Measurements from ENCODE around the gene CCR6. TPM values are rescaled to one million over a fixed set of nuclear protein-coding genes. Genes with fewer than 3 reads are reported as not detected.

CCR6 gene
- total RNA-seq, 1 experiment from 2014 or later, result not detected

DNA sequence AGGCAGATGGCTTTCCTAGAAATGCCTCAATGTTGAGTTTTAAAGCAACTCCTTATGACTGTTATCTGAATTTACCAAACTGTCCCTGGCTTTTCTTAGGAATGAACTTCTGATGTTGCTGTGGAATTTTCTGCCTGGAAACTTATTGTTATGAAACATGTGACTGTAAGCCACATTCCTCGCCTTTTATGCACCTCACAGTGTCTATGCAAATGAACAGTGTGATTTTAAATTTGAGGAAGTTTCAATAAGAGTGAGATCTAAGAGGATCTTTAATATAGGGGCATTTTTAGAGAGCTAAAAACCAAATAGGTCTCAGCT lies 2.4 kb upstream of the CCR6 start:
- no peaks in the 10 kb centered on the region for H3K9me3 Mint-ChIP-seq (ENCODE audit: unreplicated experiment)
- H3K27ac Mint-ChIP-seq (ENCODE audit: unreplicated experiment), result no peak overlapping the region
- DNase-seq, result no peak
- H3K9me3 ChIP-seq, result no peaks in the 10 kb centered on the region
- H3K4me1 Mint-ChIP-seq (ENCODE audit: low read depth, unreplicated experiment), result peaks cover 13% of the 10 kb centered on the region
- no peak overlapping the region for H3K4me3 Mint-ChIP-seq (ENCODE audit: unreplicated experiment)
- TF ChIP-seq CTCF (IDR thresholded peaks at IDR 0.05; ENCODE audit: insufficient read depth in 1 of 2, low read depth in 1 of 2, low read length in 1 of 2, severe bottlenecking in 1 of 2, unreplicated experiment in 1 of 2), result no peak
- CTCF ChIA-PET, result interaction anchor here (6.1 kb wide), 1 partner anchor 21 kb away, joined by 90 read pairs; no protein-coding TSS in a partner anchor
- no peaks in the 10 kb centered on the region for H3K36me3 ChIP-seq (ENCODE audit: control insufficient read depth, insufficient read depth, low read length)
- no peaks in the 10 kb centered on the region for H3K36me3 Mint-ChIP-seq (ENCODE audit: insufficient read depth, unreplicated experiment)
- no peaks in the 10 kb centered on the region for H3K27me3 ChIP-seq (replicated peaks; ENCODE audit: control insufficient read depth, insufficient read depth, low read length)
- peaks cover 16% of the 10 kb centered on the region for H3K4me1 ChIP-seq
- intact Hi-C loops (cut with micrococcal nuclease; ENCODE audit: unreplicated experiment), result loop anchor here (1.0 to 5.0 kb wide), 2 partner anchors 22 to 123 kb away; partner anchors contain the start of gene CEP43
- no TSS peak for BruUV-seq (replicated peaks)
- no peak overlapping the region for H3K4me3 ChIP-seq (ENCODE audit: low read depth, low read length)
- no peaks in the 10 kb centered on the region for H3K27me3 Mint-ChIP-seq (ENCODE audit: insufficient read depth, unreplicated experiment)
- POLR2A ChIA-PET, result interaction anchor here (0.6 kb wide), 1 partner anchor 229 kb away, joined by 4 read pairs; no protein-coding TSS in a partner anchor

DNA sequence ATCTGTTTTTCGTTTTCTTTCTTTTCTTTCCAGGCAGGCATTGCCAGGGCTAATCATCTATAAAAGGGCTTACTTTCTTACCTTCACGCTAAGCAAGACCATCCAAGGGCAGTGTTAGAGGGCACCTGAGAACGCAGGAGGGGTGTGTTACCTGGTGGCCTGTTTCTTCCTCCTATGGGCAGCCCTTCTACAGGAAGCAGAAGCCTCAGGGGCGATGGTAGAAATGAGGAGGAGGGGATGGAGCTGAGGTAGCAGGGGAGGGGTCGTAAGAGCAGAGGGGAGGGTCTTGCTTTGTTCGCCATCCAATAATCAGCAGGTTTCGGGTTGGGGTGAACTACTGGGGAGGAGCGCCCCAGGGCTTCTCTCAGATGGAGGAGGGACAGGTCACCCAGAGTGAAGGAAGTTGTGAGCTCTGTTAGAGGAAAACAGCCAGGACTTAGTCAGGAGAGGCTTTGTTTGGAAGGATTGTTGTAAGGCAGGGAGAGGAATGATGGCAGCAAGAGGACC lies 1.5 kb upstream of the CCR6 start:
- intact Hi-C loops (cut with micrococcal nuclease; ENCODE audit: unreplicated experiment), result loop anchor here (5.0 kb wide), 1 partner anchor 124 kb away; the partner anchor contains the start of gene CEP43
- peaks cover 13% of the 10 kb centered on the region for H3K4me1 Mint-ChIP-seq (ENCODE audit: low read depth, unreplicated experiment)
- H3K4me3 ChIP-seq (ENCODE audit: low read depth, low read length), result no peak overlapping the region
- TF ChIP-seq CTCF (IDR thresholded peaks at IDR 0.05; ENCODE audit: insufficient read depth in 1 of 2, low read depth in 1 of 2, low read length in 1 of 2, severe bottlenecking in 1 of 2, unreplicated experiment in 1 of 2), result no peak
- BruUV-seq (replicated peaks), result no TSS peak
- no peak for DNase-seq
- H3K27me3 ChIP-seq (replicated peaks; ENCODE audit: control insufficient read depth, insufficient read depth, low read length), result no peaks in the 10 kb centered on the region
- no peak overlapping the region for H3K4me3 Mint-ChIP-seq (ENCODE audit: unreplicated experiment)
- H3K36me3 ChIP-seq (ENCODE audit: control insufficient read depth, insufficient read depth, low read length), result no peaks in the 10 kb centered on the region
- POLR2A ChIA-PET, result no interaction called here
- H3K9me3 Mint-ChIP-seq (ENCODE audit: unreplicated experiment), result no peaks in the 10 kb centered on the region
- H3K36me3 Mint-ChIP-seq (ENCODE audit: insufficient read depth, unreplicated experiment), result no peaks in the 10 kb centered on the region
- H3K4me1 ChIP-seq, result peaks cover 16% of the 10 kb centered on the region
- peak overlapping the region; percentile 25 for H3K27ac Mint-ChIP-seq (ENCODE audit: unreplicated experiment)
- no peaks in the 10 kb centered on the region for H3K9me3 ChIP-seq
- no peaks in the 10 kb centered on the region for H3K27me3 Mint-ChIP-seq (ENCODE audit: insufficient read depth, unreplicated experiment)
- CTCF ChIA-PET, result interaction anchor here (6.1 kb wide), 1 partner anchor 20 kb away, joined by 90 read pairs; no protein-coding TSS in a partner anchor

DNA sequence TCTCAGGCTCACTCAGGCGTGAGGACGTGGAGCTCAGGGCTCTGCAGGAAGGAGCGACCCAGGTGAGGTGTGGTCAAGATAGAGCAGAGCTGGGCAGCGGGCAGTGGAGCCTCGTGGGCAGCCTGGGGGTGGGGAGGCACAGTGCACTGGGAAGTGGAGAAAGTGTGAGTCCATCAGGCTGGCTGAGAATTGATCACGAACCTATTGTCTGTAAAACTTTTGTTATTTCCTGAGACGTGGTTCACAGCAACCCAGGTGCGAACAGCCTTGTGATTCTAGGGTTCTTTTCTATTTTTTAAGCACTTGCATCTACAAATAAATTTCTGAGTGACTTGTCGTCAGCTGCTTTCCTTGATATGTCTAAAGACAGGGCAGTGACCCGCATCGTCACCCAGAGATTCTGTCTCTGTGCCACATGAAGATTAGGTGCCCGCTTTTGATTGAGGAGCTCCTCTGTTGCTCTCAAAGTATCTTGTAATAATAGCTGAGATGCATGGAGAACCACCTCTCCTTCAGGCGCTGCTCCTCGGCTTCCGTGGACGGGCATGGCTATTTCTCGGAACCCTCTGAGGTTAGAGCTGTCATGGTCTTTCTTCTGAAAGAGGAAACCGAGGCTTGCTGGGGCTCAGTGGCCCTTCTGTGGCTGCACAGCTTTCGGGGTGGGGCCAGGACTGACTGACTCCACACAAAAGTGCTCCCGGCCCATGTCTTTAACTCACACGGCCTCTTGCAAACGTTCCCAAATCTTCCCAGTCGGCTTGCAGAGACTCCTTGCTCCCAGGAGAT lies 662 bp upstream of the CCR6 start:
- Histone ChIP-seq H3K4me1 (peaks cover 16% of the 10 kb centered on the region), H3K27me3 (replicated peaks; ENCODE audit: control insufficient read depth, insufficient read depth, low read length) (no peaks in the 10 kb centered on the region), H3K9me3 (no peaks in the 10 kb centered on the region), H3K4me3 (ENCODE audit: low read depth, low read length) (no peak overlapping the region), H3K36me3 (ENCODE audit: control insufficient read depth, insufficient read depth, low read length) (no peaks in the 10 kb centered on the region)
- intact Hi-C loops (cut with micrococcal nuclease; ENCODE audit: unreplicated experiment), result loop anchor here (5.0 kb wide), 1 partner anchor 125 kb away; the partner anchor contains the start of gene CEP43
- H3K27ac Mint-ChIP-seq (ENCODE audit: unreplicated experiment), result peak overlapping the region; percentile 25
- ChIA-PET POLR2A (no interaction called here), CTCF (interaction anchor here (0.6 to 6.1 kb wide), 3 partner anchors 17 to 172 kb away, joined by 3 to 90 read pairs (median 3); no protein-coding TSS in a partner anchor)
- TF ChIP-seq CTCF (IDR thresholded peaks at IDR 0.05; ENCODE audit: insufficient read depth in 1 of 2, low read depth in 1 of 2, low read length in 1 of 2, severe bottlenecking in 1 of 2, unreplicated experiment in 1 of 2), result no peak
- H3K27me3 Mint-ChIP-seq (ENCODE audit: insufficient read depth, unreplicated experiment), result no peaks in the 10 kb centered on the region
- no TSS peak for BruUV-seq (replicated peaks)
- no peaks in the 10 kb centered on the region for H3K36me3 Mint-ChIP-seq (ENCODE audit: insufficient read depth, unreplicated experiment)
- H3K4me1 Mint-ChIP-seq (ENCODE audit: low read depth, unreplicated experiment), result peaks cover 13% of the 10 kb centered on the region
- DNase-seq, result no peak
- no peaks in the 10 kb centered on the region for H3K9me3 Mint-ChIP-seq (ENCODE audit: unreplicated experiment)
- H3K4me3 Mint-ChIP-seq (ENCODE audit: unreplicated experiment), result peak overlapping the region; percentile 18

All from Caco-2 (cell line).